Dedifferentiated amniotic fluid mesenchymal stem cell (primary cell): ENCODE data around the gene EML5.

Source experiments
- DNase-seq: peaks from one replicate; pipeline ENCODE4 v3.0.0-alpha.2; 2016; ENCODE audit errors: extremely low spot score

The EML5 gene

DNA sequence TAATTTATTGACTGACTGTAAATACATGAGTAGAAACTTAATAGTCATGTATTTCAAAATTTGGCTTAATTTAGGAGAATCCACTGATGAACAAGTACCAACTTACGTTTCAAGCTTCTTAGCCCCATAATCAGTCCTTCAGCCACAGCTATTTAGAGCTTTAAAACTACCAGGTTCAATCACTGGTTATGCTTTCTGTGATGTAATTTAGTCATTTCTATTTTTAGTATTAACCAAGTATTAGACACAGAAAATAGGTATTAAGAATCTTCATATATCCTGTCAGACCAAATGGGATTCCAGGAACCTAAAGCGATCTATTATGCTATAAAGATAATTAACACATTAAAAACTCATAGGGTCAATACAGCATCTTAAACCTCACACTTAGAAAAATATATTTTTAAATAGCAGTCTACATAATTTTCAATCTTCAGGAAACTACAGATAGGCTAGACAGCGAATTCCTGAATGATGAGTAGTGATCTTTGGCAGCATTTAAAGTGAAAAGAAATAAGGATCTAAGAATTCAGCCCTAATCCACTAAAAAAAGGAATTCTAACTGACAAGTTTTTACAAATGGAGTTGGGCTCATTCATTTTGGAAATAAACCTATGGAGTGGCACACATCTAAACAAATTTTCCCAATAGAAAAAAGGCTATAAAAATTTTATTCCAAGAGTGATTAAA is 178.4 kb downstream of the EML5 start:
- peak; percentile 68 for DNase-seq

DNA sequence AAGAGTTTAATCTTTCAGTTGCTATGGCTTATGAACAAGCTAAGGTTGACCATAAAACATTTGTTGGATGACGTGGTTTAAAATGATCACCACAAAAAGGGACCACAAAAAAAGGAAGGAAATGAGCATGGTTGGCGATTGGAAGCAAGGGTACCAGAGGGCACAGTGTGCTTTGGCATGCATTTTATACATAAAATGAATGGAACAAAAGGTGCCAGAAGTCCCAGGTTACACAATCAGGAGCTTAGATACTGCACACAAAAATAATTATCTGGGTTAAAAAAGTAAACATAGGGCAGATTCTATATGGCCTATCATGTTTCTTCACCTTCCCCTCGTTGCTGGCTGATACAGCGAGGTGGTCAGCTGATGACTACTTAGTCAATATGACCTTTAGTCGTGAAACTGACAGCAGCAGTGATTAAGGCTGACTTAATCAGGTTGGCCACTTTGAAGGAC is 179.2 kb downstream of the EML5 start:
- no peak for DNase-seq

DNA sequence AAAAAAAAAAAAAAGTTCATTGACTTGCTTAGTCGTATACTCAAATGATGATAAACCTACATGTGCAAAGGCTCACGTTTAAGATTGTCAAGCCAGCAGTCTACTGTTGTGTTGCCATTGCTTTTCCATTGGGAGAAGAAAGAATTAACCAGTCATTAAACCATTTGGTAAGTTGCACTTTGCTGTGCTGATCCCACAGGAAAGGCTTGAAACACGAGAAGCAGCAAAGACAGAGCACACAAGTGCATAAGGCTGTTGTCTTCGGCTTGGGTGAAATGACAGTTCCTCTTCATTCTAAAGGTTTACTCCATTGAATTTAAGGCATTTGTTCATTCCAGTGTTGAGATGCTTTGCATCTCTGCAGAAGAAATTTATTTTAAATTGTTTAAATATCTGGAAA is 179.8 kb downstream of the EML5 start:
- no peak for DNase-seq

DNA sequence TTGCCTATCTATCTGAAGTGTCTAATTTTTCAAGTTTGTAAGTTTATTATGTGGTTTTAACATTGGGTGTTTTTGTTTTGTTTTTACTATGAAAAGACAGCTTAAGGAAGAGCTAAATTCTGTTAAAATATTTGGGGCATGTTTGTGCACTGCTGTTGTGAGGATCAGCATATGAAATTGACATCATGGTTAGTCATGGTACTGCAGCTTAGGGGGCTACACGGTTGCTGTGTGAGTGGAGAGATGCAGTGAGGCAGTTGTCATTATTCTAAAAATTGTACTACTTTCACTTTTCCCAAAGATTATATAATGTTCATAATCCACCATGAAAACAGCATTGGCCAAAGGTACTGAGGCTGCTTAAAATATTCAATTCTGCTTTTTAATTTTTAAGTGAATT is 180.9 kb downstream of the EML5 start:
- no peak for DNase-seq

DNA sequence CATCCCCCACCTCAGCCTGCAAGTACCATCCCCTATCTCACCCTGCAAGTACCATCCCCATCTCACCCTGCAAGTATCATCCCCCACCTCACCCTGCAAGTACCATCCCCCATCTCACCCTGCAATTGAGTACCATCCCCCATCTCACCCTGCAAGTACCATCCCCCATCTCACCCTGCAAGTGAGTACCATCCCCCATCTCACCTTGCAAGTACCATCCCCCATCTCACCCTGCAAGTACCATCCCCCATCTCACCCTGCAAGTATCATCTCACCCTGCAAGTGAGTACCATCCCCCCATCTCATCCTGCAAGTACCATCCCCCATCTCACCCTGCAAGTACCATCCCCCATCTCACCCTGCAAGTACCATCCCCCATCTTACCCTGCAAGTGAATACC is 184.9 kb downstream of the EML5 start:
- DNase-seq: no peak

DNA sequence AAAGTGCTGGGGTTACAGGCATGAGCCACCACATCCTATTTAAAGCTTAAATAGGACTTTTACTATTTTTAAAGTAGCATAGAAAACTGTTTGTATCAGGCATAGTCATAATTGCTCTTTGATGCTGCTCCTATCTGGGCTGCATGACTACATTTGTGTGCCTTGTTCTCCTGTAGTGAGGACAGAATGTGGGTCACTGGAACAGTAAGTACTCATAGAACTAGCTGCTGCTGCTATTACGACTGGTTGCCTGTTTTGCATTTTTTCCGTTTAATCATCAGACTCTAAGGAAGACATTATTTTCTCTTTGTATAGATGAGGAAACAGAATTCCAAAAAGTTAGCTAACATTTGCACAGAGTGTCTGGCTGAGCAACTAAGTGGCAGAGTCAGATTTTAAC is 187.2 kb downstream of the EML5 start:
- no peak for DNase-seq

DNA sequence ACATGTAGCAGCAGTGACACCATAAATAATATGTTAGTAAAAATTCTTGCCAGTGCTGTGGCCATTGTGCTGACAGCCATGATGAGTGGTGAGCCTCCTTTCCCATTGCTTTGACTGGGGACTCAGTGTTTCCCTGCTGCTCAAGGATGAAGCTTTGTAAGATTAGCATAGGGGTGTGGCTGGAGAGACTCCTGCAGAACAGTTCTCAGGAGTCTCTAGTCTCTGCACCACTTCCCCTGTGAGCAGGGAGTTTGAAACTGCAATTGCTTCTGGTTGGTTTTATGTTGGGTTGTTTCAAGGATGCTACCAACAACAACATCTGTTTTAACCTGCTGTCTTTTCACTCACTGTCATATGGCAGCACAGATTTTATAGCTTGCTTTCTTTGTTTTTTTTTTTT is 188.5 kb downstream of the EML5 start:
- DNase-seq: no peak

DNA sequence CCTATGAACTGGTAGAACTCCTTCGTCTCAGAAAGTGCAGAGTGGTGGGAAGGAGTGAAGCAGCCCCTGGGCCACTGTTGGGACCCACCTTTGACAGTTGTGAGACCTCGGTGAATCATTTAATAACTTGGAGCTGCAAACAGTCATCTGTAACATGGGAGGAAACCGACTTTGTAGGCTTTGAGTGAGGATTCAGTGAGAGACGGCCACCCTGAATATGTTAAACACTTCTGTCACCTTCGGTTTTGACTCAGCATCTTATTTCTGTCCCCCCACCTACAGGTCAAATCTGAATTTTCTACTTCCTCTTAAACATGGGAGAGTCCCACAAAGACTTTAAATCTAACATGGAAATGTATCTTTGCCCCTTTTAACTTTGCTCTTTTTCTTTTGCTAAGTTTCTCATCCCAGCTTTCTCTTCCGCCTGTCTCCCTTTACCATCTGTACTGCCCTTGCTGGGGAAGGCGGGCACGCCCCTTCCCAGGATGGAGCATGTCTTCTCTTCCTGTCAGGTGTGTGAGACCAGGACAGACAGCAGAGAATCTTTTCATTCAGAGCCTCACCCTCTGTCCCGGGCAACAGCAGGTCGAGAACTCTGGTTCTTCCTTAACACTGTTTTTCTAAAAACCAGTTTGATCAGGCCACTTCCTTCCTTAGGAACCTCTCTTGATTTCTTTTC is 192.9 kb downstream of the EML5 start:
- DNase-seq: no peak

DNA sequence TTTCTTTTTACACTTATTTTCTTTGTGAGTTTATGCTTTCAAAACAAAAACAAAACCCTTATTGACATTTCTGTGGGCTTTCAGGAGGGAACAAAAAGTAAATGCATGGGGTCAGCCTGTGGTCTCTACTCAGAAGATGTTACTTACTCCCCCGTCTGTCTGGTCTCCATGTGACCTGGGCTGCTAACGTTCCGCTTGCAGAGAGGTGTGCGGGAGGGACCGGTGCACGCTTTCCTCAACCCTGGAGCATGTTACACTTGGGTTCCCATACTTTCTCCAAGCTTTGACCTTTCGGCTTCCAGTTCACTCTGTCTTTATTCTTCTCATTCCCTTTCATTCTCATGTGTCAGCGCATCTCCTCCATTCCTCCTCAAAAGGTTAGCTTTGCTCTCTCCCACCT is 193.4 kb downstream of the EML5 start:
- no peak for DNase-seq

DNA sequence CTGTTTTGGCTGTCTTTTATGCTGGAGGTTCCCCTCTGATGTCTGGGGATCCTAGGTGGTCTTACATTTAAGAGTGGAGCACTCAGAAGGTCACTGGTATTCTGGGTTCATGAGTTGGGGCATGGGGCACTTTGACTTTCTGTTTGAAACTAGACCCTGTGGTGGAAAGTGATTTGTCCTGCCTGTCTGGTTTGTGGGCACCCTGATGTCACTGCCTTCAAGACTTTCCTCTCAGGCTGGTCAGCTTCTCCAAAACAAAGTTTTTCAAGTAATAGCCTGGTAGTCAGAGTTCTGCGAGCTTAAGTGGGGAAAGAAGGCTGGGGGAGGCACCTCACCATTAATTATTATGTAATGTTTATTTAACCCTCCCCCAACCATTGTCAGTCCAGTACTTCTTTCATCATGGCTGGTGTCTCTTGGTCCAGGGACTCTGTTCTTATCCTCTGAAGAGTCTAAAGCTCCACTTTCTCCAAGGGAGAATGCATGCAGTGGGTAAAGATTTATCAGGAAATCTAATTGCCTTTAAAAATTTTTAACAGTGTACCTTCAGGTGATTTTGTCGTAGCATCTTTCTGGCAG is 194.6 kb downstream of the EML5 start:
- DNase-seq: no peak

DNA sequence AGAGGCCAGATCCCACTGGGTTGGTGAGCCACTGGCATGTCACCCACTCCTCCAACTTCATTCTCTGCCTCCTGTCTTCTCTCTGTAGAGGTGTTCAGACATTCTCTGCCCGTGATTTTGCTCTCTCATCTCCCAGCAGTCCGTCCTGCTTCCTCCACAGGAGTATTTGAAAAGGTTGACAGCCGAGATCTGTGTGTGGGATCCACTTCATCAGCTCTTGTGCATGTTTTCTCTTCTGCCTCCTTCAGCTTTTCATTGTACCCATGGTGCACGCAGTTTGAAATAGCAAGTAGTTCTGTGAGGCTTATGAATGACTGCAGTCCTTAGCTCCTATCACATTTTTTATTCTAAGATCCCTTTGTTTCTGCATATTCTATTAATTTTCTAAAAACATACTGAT is 195.2 kb downstream of the EML5 start:
- DNase-seq: no peak

DNA sequence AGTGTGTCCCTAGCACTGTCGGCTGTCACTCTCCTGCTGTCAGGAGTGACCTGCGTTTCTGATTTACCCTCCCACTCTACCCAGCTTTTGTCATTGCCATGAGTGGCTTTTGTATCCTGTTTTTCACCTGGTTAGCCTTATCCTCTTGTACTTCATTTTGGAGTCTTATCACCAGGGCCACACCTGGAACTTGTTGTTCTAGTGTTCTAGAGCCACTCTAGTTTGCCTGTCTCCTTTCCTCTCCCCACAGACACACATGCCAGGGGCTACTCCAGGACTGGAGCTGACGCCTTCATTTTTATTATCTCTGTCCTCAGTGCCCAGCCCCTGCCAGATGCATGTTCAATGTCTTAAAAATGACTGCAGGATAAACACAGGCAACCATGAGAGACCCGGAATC is 195.7 kb downstream of the EML5 start:
- DNase-seq: no peak

DNA sequence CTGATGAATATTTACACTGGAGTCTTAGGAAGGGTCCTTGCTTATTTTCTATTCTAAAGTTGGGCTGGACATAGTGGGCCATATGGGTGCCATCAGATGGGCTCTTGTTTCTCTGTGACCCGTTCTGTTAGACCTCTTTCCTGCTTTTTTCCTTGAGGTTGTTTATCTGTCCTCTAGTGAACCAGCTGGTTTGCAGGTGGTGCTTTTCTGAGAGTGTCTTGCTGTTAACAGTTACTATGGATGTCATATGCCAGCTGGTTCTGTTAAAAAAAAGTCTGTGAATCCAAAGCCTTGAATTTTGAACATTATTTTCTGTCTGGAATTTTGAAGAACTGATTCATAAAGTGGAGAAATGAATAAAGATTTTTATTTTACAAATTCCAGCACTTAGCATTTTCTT is 200.7 kb downstream of the EML5 start:
- no peak for DNase-seq

DNA sequence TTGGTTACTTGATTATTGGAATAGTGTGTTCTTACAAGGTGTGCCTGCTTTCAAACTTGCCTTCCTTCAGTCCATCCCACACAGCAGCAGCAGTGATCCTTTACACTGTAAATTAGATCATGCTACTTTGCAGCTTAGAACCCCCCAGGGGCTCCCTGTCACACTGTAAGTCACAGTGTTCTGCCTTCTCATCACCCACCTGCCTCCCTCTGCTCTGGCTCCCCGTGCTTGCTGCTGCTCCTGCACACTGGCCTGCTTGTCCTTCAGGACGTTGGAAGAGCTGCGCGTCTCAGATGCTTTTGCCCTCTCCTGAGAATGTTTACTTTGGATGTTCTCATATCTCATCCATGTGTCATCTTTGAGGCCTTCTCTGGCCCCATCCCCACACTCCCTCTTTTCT is 202.6 kb downstream of the EML5 start:
- DNase-seq: no peak

DNA sequence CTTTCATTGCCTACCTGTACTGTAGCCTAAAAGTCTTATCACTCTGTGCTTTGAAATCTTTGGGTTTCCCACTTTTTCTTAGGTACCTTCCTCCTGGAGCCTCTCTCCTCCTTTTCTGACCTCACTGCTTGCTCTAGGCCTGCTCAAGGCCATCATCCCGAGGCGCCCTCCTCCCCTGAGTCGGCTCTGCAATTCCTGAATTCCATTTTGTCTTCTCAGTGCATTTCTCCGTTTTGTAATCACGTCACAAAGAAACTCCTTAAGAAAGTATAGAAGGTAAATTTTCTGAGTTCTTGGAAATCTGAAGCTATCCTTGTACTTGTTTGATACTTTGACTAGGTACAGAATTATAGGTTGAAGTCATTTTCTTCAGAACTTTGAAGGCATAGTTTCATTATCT is 204.7 kb downstream of the EML5 start:
- no peak for DNase-seq

DNA sequence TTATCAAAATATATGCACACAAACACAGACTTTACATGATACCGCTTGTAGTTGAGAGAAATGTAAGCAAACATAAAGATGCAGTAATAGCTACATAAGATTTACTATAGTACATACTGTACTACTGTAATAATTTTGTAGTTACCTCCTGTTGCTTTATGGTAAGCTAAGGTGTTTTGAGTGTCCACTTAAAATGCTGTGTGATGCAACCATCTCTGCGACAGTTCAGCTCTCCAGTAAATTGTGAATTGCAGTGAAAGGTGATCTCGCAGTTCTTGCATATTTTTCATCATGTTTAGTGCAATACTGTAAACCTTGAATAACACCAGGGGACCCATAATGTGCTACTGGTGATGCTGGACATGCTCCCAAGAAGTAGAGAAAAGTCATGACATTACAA is 208.3 kb downstream of the EML5 start:
- DNase-seq: no peak

DNA sequence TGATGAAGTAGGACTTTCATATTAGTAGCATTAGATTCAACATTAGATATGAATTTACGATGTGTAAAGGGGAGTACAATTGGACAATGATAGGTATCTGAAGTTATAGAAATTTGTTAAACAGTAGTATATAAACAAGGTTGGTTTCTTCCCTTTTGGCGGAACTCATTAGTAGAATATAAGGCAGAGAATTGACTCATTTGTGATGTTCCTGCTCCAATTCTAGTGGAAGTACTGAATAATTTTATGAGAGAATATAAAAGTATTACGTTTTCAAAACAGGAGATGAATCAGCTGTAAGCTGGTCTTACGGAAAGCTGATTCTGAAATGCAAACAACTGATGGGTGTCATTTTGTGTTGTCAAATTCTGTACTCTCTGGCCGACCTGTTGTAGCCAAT is 216.5 kb downstream of the EML5 start:
- DNase-seq: no peak

DNA sequence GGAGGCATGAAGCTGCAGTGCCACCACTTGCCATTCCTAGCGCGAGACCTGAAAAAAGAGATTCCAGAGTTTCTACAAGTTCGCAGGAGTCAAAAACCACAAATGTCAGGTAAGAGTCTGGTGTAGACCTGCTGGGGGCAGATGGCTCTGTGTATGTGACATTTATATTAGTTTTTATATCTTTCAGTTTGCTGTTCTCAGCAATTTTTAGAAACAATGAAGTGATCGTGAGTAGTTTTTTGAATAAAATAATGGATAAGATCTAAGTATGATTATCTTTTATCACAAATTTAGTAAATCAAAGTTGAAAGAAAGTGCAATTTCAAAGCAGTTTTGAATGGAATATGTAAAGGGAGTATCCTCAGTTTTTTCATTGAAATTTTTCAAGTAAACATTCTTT is 220.6 kb downstream of the EML5 start:
- DNase-seq: no peak

DNA sequence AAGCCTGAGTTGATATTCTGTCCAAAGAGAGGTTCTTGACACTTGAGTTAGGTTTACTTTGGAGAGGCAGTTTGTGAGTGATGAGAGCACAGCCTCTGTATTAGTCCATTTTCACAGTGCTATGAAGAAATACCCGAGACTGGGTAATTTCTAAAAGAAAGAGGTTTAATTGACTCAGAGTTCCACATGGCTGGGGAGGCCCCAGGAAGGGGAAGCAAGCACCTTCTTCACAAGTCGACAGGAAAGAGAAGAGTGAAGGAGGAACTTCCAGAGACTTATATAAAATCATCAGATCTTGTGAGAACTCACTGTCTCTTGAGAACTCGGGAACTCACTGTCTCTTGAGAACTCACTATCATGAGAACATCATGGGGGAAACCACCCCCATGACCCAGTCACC is 224.6 kb downstream of the EML5 start:
- DNase-seq: no peak

DNA sequence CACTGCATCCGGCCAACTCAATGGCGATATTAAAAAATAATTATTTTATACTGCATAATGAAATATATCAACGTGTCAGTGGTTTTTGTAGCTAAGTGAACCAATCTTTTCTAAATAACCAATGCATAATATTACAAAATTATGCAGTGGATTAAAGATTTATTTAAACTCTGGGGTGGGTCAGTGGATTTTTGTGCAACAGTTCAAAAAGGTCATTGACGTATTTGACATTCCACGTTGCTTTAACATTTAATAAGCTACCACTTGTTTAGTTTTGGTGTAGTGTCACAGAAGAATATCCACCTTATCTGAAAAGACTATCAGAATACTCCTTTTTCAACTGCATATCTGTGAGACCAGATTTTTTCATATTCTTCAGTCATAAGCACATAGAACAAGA is 227.3 kb downstream of the EML5 start:
- DNase-seq: no peak

DNA sequence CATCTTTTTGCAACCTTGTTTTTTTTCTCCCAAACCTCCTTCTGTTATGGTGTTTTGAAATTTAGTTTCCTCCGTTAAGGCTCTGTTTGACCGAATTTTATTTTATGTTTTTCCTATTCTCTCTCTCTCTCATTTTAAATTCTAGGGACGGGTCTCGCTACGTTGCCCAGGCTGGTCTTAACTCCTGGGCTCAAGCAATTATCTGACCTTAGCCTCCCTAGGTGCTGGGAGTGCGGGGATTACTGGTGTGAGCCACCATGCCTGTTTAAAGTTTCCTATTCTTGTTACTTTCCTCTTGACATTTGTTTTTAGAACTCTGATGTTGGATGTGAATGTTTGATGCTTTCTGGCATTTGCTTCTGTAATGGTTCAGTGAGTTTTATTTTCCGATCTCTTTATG is 228.9 kb downstream of the EML5 start:
- no peak for DNase-seq

DNA sequence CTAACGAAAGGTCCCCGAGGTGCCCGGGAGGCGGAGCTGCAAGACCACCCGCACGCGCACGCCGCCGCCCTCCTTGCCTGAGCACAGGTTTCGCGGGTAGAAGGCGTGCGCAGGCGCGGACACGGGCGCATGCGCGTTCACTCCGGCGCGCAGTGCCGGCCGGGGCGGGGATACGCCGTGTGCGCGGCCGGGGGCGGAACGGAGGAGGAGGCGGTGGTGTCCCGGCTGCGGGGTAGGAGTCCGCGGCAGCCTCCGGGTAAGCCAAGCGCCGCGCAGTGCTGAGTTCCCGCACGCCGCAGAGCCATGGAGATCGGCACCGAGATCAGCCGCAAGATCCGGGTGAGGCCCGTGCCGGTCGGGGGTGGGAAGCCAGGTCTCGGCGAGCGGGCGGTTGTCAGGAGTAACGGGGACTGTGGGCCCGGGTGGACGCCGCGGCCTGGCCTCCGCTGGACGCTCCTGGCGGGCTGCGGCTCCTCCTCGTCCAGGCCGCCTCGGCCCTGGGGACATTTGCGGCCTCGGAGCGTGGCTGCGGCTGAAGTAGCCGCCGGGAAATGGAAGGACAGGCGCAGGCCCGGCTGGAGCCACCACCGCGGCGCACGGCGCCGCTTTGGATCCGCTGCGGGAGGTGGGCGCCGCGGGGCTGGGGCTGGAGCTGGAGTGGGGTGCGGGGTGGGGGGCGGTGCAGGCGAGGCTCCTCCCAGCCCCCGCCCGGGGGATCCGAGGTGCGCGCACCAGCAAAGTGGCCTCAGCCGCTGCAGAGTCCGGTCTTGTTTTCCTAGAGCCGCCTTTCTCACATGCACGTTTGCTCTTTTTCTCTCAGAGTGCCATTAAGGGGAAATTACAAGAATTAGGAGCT is 229.7 kb downstream of the EML5 start, which contains the start of gene ZC3H14:
TSS of gene ZC3H14 (plus strand) at position 207 of the 856 bp plus-strand sequence. CDS start at position 304, 97 bp downstream.
- peak; percentile 70 for DNase-seq

DNA sequence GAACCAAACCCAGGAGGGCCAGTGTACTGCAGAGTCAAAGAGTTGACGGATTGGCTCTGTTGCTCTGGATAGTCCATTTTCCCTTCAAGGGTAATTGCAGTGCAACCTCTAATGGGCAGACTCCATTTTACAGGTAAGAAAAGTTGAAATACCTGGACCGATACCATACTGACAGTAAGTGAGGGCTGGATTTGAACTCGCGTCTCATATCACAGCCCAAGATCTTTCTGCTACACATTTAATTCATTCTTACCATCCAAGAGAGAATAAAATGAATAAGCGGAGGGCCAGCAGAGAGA is 230.3 kb downstream of the EML5 start:
- no peak for DNase-seq
